OCI-LY1 (cell line): Measurements from ENCODE around the gene SMTNL1.
"Not testable (repeated sequence)": the region's sequence is repeated elsewhere in the genome, so short reads cannot be mapped to it uniquely, and the experiment has no call there.

Experiments used
- H2AFZ ChIP-seq: fragments of 200-600 bp; sonication (generic), shearing (Covaris generic); 2 replicates; pipeline ENCODE4 v1.6.0; 2014; ENCODE audit warnings: antibody characterized with exemption, mild to moderate bottlenecking, low read length
- H3F3A ChIP-seq: fragments of 200-600 bp; sonication (generic), shearing (Covaris generic); 2 replicates; pipeline ENCODE4 v1.6.0; 2014; ENCODE audit warnings: mild to moderate bottlenecking, antibody characterized with exemption, low read length, moderate library complexity; ENCODE audit not compliant: insufficient read depth
- H3K27ac ChIP-seq: fragments of 200-600 bp; sonication (generic); 2 replicates; pipeline ENCODE4 v1.5.1; 2014; ENCODE audit warnings: low read length, mixed run types, mild to moderate bottlenecking, low read depth; ENCODE audit not compliant: poor library complexity, severe bottlenecking
- H3K27me3 ChIP-seq: fragments of 200-600 bp; sonication (generic); 2 replicates; pipeline ENCODE4 v1.6.0; 2014; ENCODE audit warnings: antibody characterized with exemption, mild to moderate bottlenecking, low read length, moderate library complexity; ENCODE audit not compliant: insufficient read depth
- H3K36me3 ChIP-seq: fragments of 200-600 bp; sonication (generic); 2 replicates; pipeline ENCODE4 v1.6.1; 2014; ENCODE audit warnings: mild to moderate bottlenecking, antibody characterized with exemption, low read length, moderate library complexity, mixed read lengths; ENCODE audit not compliant: insufficient read depth
- H3K4me1 ChIP-seq: fragments of 200-600 bp; sonication (generic); 2 replicates; pipeline ENCODE4 v1.5.1; 2014; ENCODE audit warnings: mild to moderate bottlenecking, low read length, moderate library complexity; ENCODE audit not compliant: insufficient read depth, severe bottlenecking
- H3K4me2 ChIP-seq: fragments of 200-600 bp; sonication (generic), shearing (Covaris generic); 2 replicates; pipeline ENCODE4 v1.6.1; 2014; ENCODE audit warnings: low read length
- H3K4me3 ChIP-seq: fragments of 200-600 bp; sonication (generic); 2 replicates; pipeline ENCODE4 v1.5.1; 2014; ENCODE audit warnings: low read length, low read depth, mild to moderate bottlenecking, mixed read lengths; ENCODE audit not compliant: poor library complexity, severe bottlenecking
- H3K79me2 ChIP-seq: fragments of 200-600 bp; shearing (Covaris generic); 2 replicates; pipeline ENCODE4 v1.6.1; 2016; ENCODE audit warnings: mixed run types, low read length, mixed read lengths; ENCODE audit not compliant: insufficient read depth
- H3K9ac ChIP-seq: fragments of 200-600 bp; sonication (generic), shearing (Covaris generic); 2 replicates; pipeline ENCODE4 v1.6.1; 2014; ENCODE audit warnings: mild to moderate bottlenecking, low read length, mixed read lengths
- H3K9me2 ChIP-seq: fragments of 200-600 bp; sonication (generic), shearing (Covaris generic); 2 replicates; pipeline ENCODE4 v1.6.1; 2014; ENCODE audit warnings: low read depth, mild to moderate bottlenecking, low read length, mixed read lengths
- H3K9me3 ChIP-seq: fragments of 200-600 bp; shearing (Covaris generic); 2 replicates; pipeline ENCODE4 v1.6.1; 2014; ENCODE audit warnings: low read length, mixed read lengths
- H4K20me1 ChIP-seq: fragments of 200-600 bp; sonication (generic), shearing (Covaris generic); 2 replicates; pipeline ENCODE4 v1.6.0; 2016; ENCODE audit warnings: mild to moderate bottlenecking, low read length; ENCODE audit not compliant: insufficient read depth
- CTCF ChIP-seq: fragments of 200-600 bp; sonication (generic), shearing (Covaris generic); IDR thresholded peaks from 2 replicates; pipeline ENCODE4 v1.5.1; 2017; ENCODE audit warnings: mild to moderate bottlenecking, antibody characterized with exemption, low read length, moderate library complexity, mixed read lengths
- EZH2 ChIP-seq: fragments of 200-600 bp; sonication (generic), shearing (Covaris generic); IDR thresholded peaks from 2 replicates; pipeline ENCODE4 v1.8.0; 2017; ENCODE audit warnings: borderline replicate concordance, mixed run types, mild to moderate bottlenecking, antibody characterized with exemption, low read length, moderate library complexity, mixed read lengths

SMTNL1 gene

GRCh38 chr11:57530596-57531507 is 6.5 kb upstream of the SMTNL1 start, which contains the start of gene TIMM10:
Gene TIMM10, minus strand, starts transcription at chr11:57530754. Its CDS starts 565 bp downstream, at chr11:57530189.
- Histone ChIP-seq H2AFZ (peak within 1 kb of the TSS; percentile 71), H3K9me2 (no peaks in the 10 kb centered on the region)

GRCh38 chr11:57534449-57534848 is 2.9 kb upstream of the SMTNL1 start:
- not testable (repeated sequence) for H3K4me2 ChIP-seq, H3K9me3 ChIP-seq, H3K4me3 ChIP-seq, H3K9ac ChIP-seq, H3K27ac ChIP-seq, H3K36me3 ChIP-seq, H2AFZ ChIP-seq, H3K9me2 ChIP-seq, H3K27me3 ChIP-seq, H3K79me2 ChIP-seq, H4K20me1 ChIP-seq, H3F3A ChIP-seq
- peaks cover 13% of the 10 kb centered on the region for H3K4me1 ChIP-seq

More at GRCh38 chr11:57530596-57531507, 6.5 kb upstream of the SMTNL1 start, which contains the start of gene TIMM10:
- peak within 1 kb of the TSS; percentile 59 for H3K27ac ChIP-seq
- H3K4me2 ChIP-seq = peak within 1 kb of the TSS; percentile 88
- H3K4me1 ChIP-seq = peaks cover 22% of the 10 kb centered on the region
- peak within 1 kb of the TSS; percentile 92 for H3K4me3 ChIP-seq
- H3K27me3 ChIP-seq = no peaks in the 10 kb centered on the region
- H3K9me3 ChIP-seq = no peaks in the 10 kb centered on the region
- H3K36me3 ChIP-seq = peaks cover 25% of the 10 kb centered on the region; the same call in 1 of the 2 replicates
- H3K9ac ChIP-seq = peak within 1 kb of the TSS; percentile 97
- peaks cover 16% of the 10 kb centered on the region for H3K79me2 ChIP-seq
- no peaks in the 10 kb centered on the region for H3F3A ChIP-seq
- TF ChIP-seq EZH2 = no peak
- TF ChIP-seq CTCF = no peak
- H4K20me1 ChIP-seq = no peaks in the 10 kb centered on the region

- Histone ChIP-seq H4K20me1 (no peaks in the 10 kb centered on the region), H3K4me2 (no peak overlapping the region), H3K4me3 (no peak overlapping the region), H3K9ac (no peak overlapping the region), H3K27ac (no peak overlapping the region), H3K27me3 (no peaks in the 10 kb centered on the region), H3K36me3 (no peaks in the 10 kb centered on the region), H3K79me2 (no peaks in the 10 kb centered on the region), H3F3A (no peaks in the 10 kb centered on the region), H2AFZ (no peak overlapping the region), H3K9me2 (no peaks in the 10 kb centered on the region), H3K9me3 (no peaks in the 10 kb centered on the region), H3K4me1 (no peaks in the 10 kb centered on the region)
- no peak for TF ChIP-seq CTCF
- no peak for TF ChIP-seq EZH2
Measured at GRCh38 chr11:57539342-57539741, 1.9 kb downstream of the SMTNL1 start.
